GM19438 (cell line): Measurements from ENCODE around the gene LCE2D.
"Not testable (repeated sequence)": the region's sequence is repeated elsewhere in the genome, so short reads cannot be mapped to it uniquely, and the experiment has no call there.

ENCODE experiments used
- ATAC-seq: cut with Tn5 transposase; IDR thresholded peaks from one replicate; pipeline ENCODE4 v1.9.1; 2021; ENCODE audit warnings: low read depth; ENCODE audit not compliant: unreplicated experiment

The LCE2D gene

DNA sequence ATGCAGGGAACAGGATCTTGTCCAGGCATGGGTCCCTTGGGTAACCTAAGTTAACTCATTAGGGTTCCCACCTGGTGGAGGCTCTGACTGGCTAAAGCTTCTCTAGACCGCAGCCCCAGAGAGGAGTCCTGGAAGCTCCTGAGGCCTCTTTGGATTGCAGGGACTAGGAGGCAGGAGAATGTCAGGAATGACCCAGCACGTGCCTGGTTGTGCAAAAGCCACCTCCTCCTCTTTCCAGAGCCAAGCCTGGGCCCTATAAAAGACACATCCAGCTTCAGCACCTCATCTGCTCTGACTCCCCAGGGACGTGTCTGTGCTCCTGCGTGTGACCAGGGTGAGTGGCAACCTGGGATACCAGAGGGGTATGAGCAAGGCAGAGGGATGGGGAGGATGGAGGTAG lies 22.6 kb downstream of the LCE2D start, which contains the start of gene LCE2B:
LCE2B (plus strand) TSS at position 301 of the 400 bp plus-strand sequence. CDS start 721 bp downstream, outside the sequence.
- not testable (repeated sequence) for ATAC-seq

- ATAC-seq = no peak
Measured at GRCh38 chr1:152697701-152698600, 34.8 kb downstream of the LCE2D start, which contains the start of gene LCE2A. Gene LCE2A, plus strand, starts transcription at chr1:152698345. Its CDS starts 557 bp downstream, at chr1:152698902.

DNA sequence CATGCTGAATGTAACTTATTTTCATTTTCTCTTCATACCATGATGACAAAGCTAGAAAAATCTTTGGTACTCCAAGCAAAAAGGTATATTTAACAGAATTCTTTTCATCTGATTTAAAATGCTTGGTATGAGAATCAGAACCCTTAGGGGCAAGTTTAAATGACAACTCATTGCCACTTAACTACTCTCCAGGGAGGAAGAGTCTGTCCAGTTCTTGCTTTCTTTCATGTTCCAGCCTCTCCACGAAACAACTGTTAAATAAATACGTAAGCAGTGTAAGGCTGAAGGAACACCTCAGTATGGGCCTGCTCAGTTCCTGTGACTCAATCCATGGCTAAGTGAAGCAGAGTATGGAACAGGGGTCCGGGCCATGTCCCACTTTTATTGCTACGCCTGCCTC lies 36.6 kb downstream of the LCE2D start:
- ATAC-seq = no peak

GRCh38 chr1:152707860-152708259 lies 44.7 kb downstream of the LCE2D start, which contains the start of gene LCE4A:
Gene LCE4A, plus strand, starts transcription at chr1:152708160. Its CDS starts 916 bp downstream, at chr1:152709076.
- ATAC-seq = no peak
